ENCODE measurements around the gene MN1.

GRCh38 chr22:27823221-27823620, 21.7 kb upstream of the MN1 start:
- TF ChIP-seq, protein P1, sequence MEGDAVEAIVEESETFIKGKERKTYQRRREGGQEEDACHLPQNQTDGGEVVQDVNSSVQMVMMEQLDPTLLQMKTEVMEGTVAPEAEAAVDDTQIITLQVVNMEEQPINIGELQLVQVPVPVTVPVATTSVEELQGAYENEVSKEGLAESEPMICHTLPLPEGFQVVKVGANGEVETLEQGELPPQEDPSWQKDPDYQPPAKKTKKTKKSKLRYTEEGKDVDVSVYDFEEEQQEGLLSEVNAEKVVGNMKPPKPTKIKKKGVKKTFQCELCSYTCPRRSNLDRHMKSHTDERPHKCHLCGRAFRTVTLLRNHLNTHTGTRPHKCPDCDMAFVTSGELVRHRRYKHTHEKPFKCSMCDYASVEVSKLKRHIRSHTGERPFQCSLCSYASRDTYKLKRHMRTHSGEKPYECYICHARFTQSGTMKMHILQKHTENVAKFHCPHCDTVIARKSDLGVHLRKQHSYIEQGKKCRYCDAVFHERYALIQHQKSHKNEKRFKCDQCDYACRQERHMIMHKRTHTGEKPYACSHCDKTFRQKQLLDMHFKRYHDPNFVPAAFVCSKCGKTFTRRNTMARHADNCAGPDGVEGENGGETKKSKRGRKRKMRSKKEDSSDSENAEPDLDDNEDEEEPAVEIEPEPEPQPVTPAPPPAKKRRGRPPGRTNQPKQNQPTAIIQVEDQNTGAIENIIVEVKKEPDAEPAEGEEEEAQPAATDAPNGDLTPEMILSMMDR (IDR thresholded peaks at IDR 0.05), result no peak
- TF ChIP-seq JUN (IDR thresholded peaks at IDR 0.05) (no peak), POLR2A (IDR thresholded peaks at IDR 0.05; ENCODE audit: low read length) (no peak), NR3C1 (IDR thresholded peaks at IDR 0.05) (no peak), SMC3 (IDR thresholded peaks at IDR 0.05) (no peak)
- TF ChIP-seq, protein P2, sequence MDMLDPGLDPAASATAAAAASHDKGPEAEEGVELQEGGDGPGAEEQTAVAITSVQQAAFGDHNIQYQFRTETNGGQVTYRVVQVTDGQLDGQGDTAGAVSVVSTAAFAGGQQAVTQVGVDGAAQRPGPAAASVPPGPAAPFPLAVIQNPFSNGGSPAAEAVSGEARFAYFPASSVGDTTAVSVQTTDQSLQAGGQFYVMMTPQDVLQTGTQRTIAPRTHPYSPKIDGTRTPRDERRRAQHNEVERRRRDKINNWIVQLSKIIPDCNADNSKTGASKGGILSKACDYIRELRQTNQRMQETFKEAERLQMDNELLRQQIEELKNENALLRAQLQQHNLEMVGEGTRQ (IDR thresholded peaks at IDR 0.05), result no peak

Measured in A549 (cell line).